ENCODE data around the gene MPP3.

GRCh38 chr17:43829738-43830137 lies 3.2 kb downstream of the MPP3 start:
- TF ChIP-seq CTCF (IDR thresholded peaks at IDR 0.05) (no peak), POLR2A (IDR thresholded peaks at IDR 0.05) (no peak)

Measured in testis (tissue), 2 donors.